Hepatocyte (in vitro differentiated cells): ENCODE measurements around the gene RBM47. TPM values are rescaled to one million over a fixed set of nuclear protein-coding genes. Genes with fewer than 3 reads are reported as not detected.

Source experiments
- DNase-seq: peaks from one replicate; pipeline ENCODE4 v3.0.0-alpha.2; 2016; ENCODE audit warnings: low spot score
- H2AFZ ChIP-seq: fragments of 200-600 bp; sonication (generic); 2 replicates; pipeline ENCODE4 v1.6.0; 2016; ENCODE audit warnings: antibody characterized with exemption, mild to moderate bottlenecking
- H3K27ac ChIP-seq: fragments of 200-600 bp; sonication (generic); 2 replicates; pipeline ENCODE4 v1.5.1; 2016; ENCODE audit warnings: mild to moderate bottlenecking
- H3K27me3 ChIP-seq: fragments of 200-600 bp; sonication (generic); 2 replicates; pipeline ENCODE4 v1.6.1; 2016
- H3K36me3 ChIP-seq: fragments of 200-600 bp; sonication (generic); replicated peaks from 2 replicates; pipeline ENCODE4 v1.5.1; 2016; ENCODE audit warnings: low read depth; ENCODE audit not compliant: insufficient read depth
- H3K4me1 ChIP-seq: fragments of 200-600 bp; sonication (generic); 2 replicates; pipeline ENCODE4 v1.5.1; 2016; ENCODE audit warnings: mild to moderate bottlenecking, moderate library complexity; ENCODE audit not compliant: insufficient read depth
- H3K4me2 ChIP-seq: fragments of 200-600 bp; sonication (generic); 2 replicates; pipeline ENCODE4 v1.6.0; 2016
- H3K4me3 ChIP-seq: fragments of 200-600 bp; sonication (generic); 2 replicates; pipeline ENCODE4 v1.5.1; 2016; ENCODE audit warnings: mild to moderate bottlenecking
- H3K79me2 ChIP-seq: fragments of 200-600 bp; sonication (generic); 2 replicates; pipeline ENCODE4 v1.6.0; 2017; ENCODE audit warnings: mild to moderate bottlenecking
- H3K9me2 ChIP-seq: fragments of 200-600 bp; sonication (generic); replicated peaks from 2 replicates; pipeline ENCODE4 v1.6.0; 2017; ENCODE audit warnings: mild to moderate bottlenecking; ENCODE audit not compliant: insufficient read depth
- H3K9me3 ChIP-seq: fragments of 200-600 bp; sonication (generic); 2 replicates; pipeline ENCODE4 v1.5.1; 2016; ENCODE audit warnings: low read depth, mild to moderate bottlenecking
- H4K20me1 ChIP-seq: fragments of 200-600 bp; sonication (generic); 2 replicates; pipeline ENCODE4 v1.6.0; 2016; ENCODE audit warnings: mild to moderate bottlenecking; ENCODE audit not compliant: insufficient read depth, poor library complexity, severe bottlenecking
- CTCF ChIP-seq: fragments of 200-600 bp; sonication (generic); IDR thresholded peaks from 2 replicates; pipeline ENCODE4 v1.5.1; 2016; ENCODE audit warnings: antibody characterized with exemption, mild to moderate bottlenecking; ENCODE audit not compliant: poor library complexity
- EZH2 ChIP-seq: fragments of 200-600 bp; sonication (generic); IDR thresholded peaks from 2 replicates; pipeline ENCODE4 v1.6.1; 2016; ENCODE audit warnings: antibody characterized with exemption, mild to moderate bottlenecking, borderline replicate concordance
- EZH2phosphoT487 ChIP-seq: fragments of 200-600 bp; sonication (generic); IDR thresholded peaks from one replicate; pipeline ENCODE4 v1.6.1; 2018; ENCODE audit warnings: antibody characterized with exemption, mild to moderate bottlenecking, low read depth, moderate library complexity; ENCODE audit not compliant: unreplicated experiment, severe bottlenecking
- WGBS: methylation state at CpG from one replicate; pipeline ENCODE4 v1.1.6; 2016; ENCODE audit warnings: low lambda C conversion rate; ENCODE audit errors: missing lambda C conversion rate; 5-methylcytosine and 5-hydroxymethylcytosine counted together
- polyA plus RNA-seq: library from polyadenylated mRNA; unstranded; fragments of >200 nt; fragmentation: Nextera tagmentation; extraction: Ambion mirVana; gene quantifications from 2 replicates; pipeline ENCODE4 v1.2.1, GENCODE V29; 2016
- total RNA-seq: library from RNA; depleted of rRNA; stranded (reverse); fragments of >200 nt; gene quantifications from 2 replicates; pipeline ENCODE4 v1.2.3, GENCODE V29; 2014

Gene RBM47
- total and polyA plus RNA-seq, 2 experiments from 2014 or later, result 49.8 to 137 TPM

GRCh38 chr4:40582413-40582812 is 47.3 kb downstream of the RBM47 start:
- Histone ChIP-seq H3K4me1 (peaks cover 26% of the 10 kb centered on the region), H3K4me3 (no peak overlapping the region), H4K20me1 (no peaks in the 10 kb centered on the region), H3K27ac (no peak overlapping the region), H3K9me2 (no peaks in the 10 kb centered on the region), H3K4me2 (no peak overlapping the region), H3K27me3 (no peaks in the 10 kb centered on the region), H3K36me3 (no peaks in the 10 kb centered on the region), H3K79me2 (peaks cover 25% of the 10 kb centered on the region), H2AFZ (no peak overlapping the region), H3K9me3 (no peaks in the 10 kb centered on the region)
- no peak for DNase-seq
- 81% methylated on average over 7 of the region's 7 CpGs for WGBS
- no peak for TF ChIP-seq CTCF
- TF ChIP-seq EZH2phosphoT487, result no peak
- no peak for TF ChIP-seq EZH2

- H3K4me2 ChIP-seq, result no peak overlapping the region
- H3K9me3 ChIP-seq, result no peaks in the 10 kb centered on the region
- no peak for DNase-seq
- H3K27me3 ChIP-seq, result no peaks in the 10 kb centered on the region
- no peaks in the 10 kb centered on the region for H4K20me1 ChIP-seq
- H3K9me2 ChIP-seq, result no peaks in the 10 kb centered on the region
- WGBS, result 82% methylated on average over 15 of the region's 15 CpGs
- no peak overlapping the region for H3K4me3 ChIP-seq
- TF ChIP-seq EZH2phosphoT487 (no peak), EZH2 (no peak)
- H3K27ac ChIP-seq, result no peak overlapping the region
- peaks cover 21% of the 10 kb centered on the region for H3K4me1 ChIP-seq
- H3K79me2 ChIP-seq, result peaks cover 26% of the 10 kb centered on the region
- no peaks in the 10 kb centered on the region for H3K36me3 ChIP-seq
- no peak overlapping the region for H2AFZ ChIP-seq
Observed at GRCh38 chr4:40581254-40582140, 48.2 kb downstream of the RBM47 start.

- H3K36me3 ChIP-seq, result no peaks in the 10 kb centered on the region
- H3K4me1 ChIP-seq, result peaks cover 15% of the 10 kb centered on the region
- DNase-seq, result no peak
- H4K20me1 ChIP-seq, result no peaks in the 10 kb centered on the region
- no peaks in the 10 kb centered on the region for H3K9me2 ChIP-seq
- 85% methylated on average over 3 of the region's 3 CpGs for WGBS
- no peaks in the 10 kb centered on the region for H3K27me3 ChIP-seq
- H2AFZ ChIP-seq, result no peak overlapping the region
- H3K4me3 ChIP-seq, result no peak overlapping the region
- peak overlapping the region; percentile 16 for H3K27ac ChIP-seq
- H3K4me2 ChIP-seq, result no peak overlapping the region
- no peaks in the 10 kb centered on the region for H3K9me3 ChIP-seq
- H3K79me2 ChIP-seq, result peaks cover 37% of the 10 kb centered on the region
- no peak for TF ChIP-seq EZH2
- TF ChIP-seq EZH2phosphoT487, result no peak
- no peak for TF ChIP-seq CTCF
Observed at GRCh38 chr4:40579983-40580382, 49.7 kb downstream of the RBM47 start.

GRCh38 chr4:40577588-40578253 is 51.9 kb downstream of the RBM47 start:
- Histone ChIP-seq H3K9me2 (no peaks in the 10 kb centered on the region), H3K79me2 (peaks cover 33% of the 10 kb centered on the region), H3K27me3 (no peaks in the 10 kb centered on the region), H3K4me3 (no peak overlapping the region), H3K36me3 (no peaks in the 10 kb centered on the region), H3K27ac (peak overlapping the region; percentile 85), H2AFZ (no peak overlapping the region), H3K4me2 (peak overlapping the region; percentile 61), H3K9me3 (no peaks in the 10 kb centered on the region), H3K4me1 (peaks cover 14% of the 10 kb centered on the region), H4K20me1 (no peaks in the 10 kb centered on the region)
- TF ChIP-seq EZH2phosphoT487 (no peak), CTCF (no peak), EZH2 (no peak)
- 43% methylated on average over 5 of the region's 5 CpGs for WGBS
- DNase-seq, result no peak
